Choroid plexus epithelial cell (primary cell): ENCODE data around the gene MARCHF4.

Experiments
- DNase-seq: peaks from one replicate; pipeline ENCODE4 v3.0.0-alpha.2; 2010; ENCODE audit warnings: low read depth
- H3K4me3 ChIP-seq: 2 replicates; pipeline ENCODE4 v1.5.1; 2011; ENCODE audit warnings: low read depth, mild to moderate bottlenecking, control low read depth, low read length, moderate library complexity
- TF ChIP-seq, protein P1 (sequence below): conservative IDR thresholded peaks from 2 replicates; pipeline ENCODE4 v1.5.1; 2011; ENCODE audit warnings: low read depth, mild to moderate bottlenecking, control low read depth, inconsistent platforms, low read length, moderate library complexity

MARCHF4 gene

DNA sequence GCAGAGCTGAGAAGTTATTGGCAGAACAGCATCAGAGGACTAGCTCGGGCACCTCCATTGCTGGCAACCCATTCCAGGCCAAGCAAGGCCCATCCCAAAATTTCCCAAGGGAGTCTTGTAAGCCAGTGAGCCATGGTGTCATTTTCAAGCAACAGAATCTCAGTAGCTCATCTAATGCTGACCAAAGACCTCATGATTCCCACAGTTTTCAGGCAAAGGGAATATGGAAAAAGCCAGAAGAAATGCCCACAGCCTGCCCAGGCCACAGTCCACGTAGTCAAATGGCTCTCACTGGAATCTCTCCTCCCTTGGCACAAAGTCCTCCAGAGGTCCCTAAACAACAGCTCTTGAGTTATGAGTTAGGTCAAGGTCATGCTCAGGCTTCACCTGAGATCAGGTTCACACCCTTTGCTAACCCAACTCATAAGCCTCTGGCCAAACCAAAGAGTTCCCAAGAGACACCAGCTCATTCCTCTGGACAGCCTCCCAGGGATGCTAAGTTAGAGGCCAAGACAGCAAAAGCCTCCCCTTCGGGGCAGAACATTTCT, 42.6 kb upstream of the MARCHF4 start:
- H3K4me3 ChIP-seq: no peak overlapping the region
- TF ChIP-seq, protein P1, sequence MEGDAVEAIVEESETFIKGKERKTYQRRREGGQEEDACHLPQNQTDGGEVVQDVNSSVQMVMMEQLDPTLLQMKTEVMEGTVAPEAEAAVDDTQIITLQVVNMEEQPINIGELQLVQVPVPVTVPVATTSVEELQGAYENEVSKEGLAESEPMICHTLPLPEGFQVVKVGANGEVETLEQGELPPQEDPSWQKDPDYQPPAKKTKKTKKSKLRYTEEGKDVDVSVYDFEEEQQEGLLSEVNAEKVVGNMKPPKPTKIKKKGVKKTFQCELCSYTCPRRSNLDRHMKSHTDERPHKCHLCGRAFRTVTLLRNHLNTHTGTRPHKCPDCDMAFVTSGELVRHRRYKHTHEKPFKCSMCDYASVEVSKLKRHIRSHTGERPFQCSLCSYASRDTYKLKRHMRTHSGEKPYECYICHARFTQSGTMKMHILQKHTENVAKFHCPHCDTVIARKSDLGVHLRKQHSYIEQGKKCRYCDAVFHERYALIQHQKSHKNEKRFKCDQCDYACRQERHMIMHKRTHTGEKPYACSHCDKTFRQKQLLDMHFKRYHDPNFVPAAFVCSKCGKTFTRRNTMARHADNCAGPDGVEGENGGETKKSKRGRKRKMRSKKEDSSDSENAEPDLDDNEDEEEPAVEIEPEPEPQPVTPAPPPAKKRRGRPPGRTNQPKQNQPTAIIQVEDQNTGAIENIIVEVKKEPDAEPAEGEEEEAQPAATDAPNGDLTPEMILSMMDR: no peak
- no peak for DNase-seq

DNA sequence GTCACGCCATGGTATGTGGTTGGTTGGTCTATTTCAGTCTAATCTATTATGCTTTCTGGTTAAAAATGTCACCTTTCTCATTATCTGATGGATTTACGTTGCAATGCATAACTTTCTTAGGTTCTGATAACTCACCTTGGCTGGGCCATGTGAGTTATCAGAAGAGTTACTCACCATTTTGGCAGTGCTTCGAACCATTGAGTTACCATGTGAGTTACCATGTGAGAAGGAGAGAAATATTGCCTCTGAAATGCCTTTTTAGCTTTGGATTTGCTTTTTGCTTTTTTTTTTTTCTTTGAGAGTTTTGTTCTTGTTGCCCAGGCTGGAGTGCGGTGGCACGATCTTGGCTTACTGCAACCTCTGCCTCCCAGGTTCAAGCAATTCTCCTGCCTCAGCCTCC, 41.6 kb upstream of the MARCHF4 start:
- no peak overlapping the region for H3K4me3 ChIP-seq
- DNase-seq: no peak
- TF ChIP-seq, protein P1: no peak

DNA sequence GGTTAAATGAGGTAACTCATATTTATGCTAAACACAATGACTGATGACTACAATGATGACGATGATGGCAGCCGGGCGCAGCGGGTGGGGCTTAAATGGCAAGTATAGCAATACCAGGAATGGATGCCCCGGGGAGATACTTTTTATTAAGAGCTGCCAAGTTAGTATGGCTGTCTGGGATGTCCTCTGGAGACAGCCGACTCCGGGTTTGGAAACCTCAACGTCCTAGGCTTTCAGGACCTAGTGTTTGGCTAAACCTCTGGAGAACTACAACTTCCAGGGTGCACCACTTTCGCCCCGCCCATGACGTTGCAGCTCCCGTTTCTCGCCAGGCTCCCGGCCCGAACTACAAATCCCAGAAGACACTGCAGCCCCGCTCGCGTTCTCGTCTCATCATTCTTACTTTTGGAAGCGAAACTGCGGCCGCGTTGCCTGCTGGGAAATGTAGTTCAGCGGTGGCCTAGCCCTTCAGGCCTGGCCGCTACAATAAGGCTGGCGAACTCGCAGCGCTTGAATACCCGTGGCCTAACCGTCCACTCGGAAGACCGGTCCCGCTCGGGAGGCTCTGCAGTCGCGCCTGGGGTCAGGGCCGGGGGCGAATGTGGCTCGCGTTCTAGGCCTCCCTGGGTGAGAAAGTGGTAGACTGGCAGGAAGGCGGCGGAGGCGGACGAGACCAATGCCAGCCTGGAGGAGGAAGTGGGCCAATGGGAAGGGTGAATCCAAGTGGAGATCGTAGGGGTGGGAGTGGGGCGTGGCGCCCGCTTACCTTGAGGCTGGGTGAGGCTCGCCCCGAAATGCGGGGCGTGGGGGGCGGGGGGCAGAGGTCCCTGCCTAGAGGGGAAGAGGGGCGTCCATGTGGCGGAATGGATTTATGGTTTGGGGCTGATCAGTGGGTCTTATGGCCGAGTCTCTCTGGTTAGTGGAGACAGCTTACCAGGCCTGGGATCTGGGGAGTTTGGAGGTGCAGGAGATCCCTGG, 40.0 kb upstream of the MARCHF4 start, which contains the start of gene SMARCAL1:
Gene SMARCAL1, plus strand, starts transcription at position 463 of the 978 bp plus-strand sequence. CDS start 2,221 bp downstream, outside the sequence.
- TF ChIP-seq, protein P1: no peak
- DNase-seq: peak; percentile 99
- peak within 1 kb of the TSS; percentile 91 for H3K4me3 ChIP-seq

DNA sequence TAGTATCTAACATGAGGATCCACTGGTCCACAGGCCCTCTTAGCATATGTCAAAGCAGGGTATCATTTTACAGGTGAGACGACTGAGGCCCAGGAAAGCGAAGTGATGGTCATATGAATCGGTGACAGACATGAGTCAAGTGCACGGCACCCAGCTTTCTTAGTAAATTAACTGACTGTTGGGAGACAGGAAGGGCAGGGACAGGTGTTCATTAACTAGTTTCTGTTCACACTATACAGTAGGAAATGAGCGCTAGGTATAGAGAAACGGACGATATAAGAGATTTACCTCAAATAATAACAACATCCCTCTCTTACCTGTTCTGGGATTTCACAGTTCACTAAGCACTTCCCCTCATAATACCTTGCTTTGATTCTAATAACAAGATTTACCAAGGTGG, 38.3 kb upstream of the MARCHF4 start:
- TF ChIP-seq, protein P1: no peak
- DNase-seq: no peak

DNA sequence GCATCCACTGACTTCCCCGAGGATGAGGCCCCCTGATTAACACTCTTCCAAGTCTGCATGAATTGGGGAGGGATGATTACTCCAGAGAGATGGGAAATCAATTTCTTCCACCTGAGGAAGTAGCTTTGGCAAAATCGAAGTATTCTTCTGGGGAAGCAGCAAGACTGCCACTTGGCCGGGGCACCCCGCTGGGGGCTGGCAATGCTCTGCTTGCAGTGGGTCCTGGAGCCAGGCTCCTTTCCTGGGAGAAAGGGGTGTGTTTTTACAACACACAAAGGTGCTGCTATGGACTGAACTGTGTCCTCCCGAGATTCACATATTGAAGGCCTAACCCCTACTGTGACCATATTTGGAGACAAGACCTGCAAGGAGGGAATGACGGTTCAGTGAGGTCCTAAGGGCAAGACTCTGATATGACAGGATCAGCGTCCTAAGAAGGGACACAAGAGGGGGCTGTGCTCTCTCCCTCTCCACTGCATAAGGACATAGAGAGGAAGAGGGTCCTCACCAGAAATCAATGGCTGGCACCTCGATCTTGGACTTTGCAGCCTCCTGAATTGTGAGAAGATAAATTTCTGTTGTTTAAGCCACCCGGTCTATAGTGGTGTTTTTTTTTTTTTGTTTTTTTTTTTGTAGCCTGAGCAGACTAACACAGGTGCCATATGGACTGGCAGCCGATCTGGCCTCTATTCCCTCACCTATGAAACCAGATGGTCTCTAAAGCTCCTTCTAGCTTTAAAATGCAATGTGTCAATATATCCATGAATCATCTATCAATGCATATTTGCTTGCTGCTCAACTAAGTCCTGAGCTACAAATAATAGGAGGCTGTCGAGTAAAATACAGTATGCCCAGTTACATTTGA, 36.4 kb upstream of the MARCHF4 start:
- TF ChIP-seq, protein P1: no peak
- DNase-seq: no peak
- no peak overlapping the region for H3K4me3 ChIP-seq

More for the DNA sequence above, 38.3 kb upstream of the MARCHF4 start:
- no peak overlapping the region for H3K4me3 ChIP-seq

DNA sequence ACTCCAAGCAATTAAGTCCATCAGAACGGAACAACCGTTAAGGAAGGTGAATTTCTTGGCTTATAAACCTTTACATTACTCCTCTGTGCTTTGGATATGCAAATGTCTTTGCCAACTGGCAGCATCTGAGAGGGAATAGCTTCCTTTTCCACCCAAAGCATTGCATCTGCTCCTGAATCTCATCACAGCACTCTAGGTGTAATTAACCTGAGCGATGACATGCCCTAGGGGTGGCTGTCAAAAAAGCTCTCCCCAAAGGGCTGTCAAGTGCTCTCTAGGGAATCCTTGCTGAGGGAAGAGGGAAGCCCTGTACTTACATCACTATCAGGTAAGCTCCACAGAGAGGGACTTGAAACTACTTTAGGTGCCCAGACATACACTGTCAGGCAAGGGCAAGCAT, 34.5 kb upstream of the MARCHF4 start:
- H3K4me3 ChIP-seq: no peak overlapping the region
- no peak for DNase-seq
- TF ChIP-seq, protein P1: no peak
